ENCODE measurements around the gene MT3. TPM values are rescaled to one million over a fixed set of nuclear protein-coding genes. Genes with fewer than 3 reads are reported as not detected.
"Not testable (repeated sequence)": the region's sequence is repeated elsewhere in the genome, so short reads cannot be mapped to it uniquely, and the experiment has no call there.

The MT3 gene
- total RNA-seq, 2 donors from 2014 or later, result 1.6 to 50.8 TPM

DNA sequence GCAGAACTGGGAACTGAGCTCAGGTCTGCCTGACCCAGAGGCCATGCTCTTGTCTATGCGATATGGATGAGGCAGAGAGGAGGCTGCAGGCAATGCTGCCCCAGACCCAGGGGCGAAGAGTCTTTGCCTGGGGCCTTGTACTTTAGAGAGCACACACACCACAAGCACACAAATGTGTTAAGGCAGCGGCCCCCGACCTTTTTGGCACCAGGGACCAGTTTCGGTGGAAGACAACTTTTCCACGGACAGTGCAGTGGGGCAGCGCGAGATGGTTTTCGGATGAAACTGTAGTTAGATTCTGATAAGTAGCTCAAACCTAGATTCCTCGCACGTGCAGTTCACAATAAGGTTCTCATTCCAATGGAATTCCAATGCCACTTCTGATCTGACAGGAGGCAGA is 17.8 kb upstream of the MT3 start:
- DNase-seq (ENCODE audit: low spot score in 2 of 2) (no peak), ATAC-seq (no peak)
- no peak overlapping the region for H3K27ac Mint-ChIP-seq
- H3K9me3 Mint-ChIP-seq, result no peaks in the 10 kb centered on the region
- H3K36me3 Mint-ChIP-seq, result no peaks in the 10 kb centered on the region

DNA sequence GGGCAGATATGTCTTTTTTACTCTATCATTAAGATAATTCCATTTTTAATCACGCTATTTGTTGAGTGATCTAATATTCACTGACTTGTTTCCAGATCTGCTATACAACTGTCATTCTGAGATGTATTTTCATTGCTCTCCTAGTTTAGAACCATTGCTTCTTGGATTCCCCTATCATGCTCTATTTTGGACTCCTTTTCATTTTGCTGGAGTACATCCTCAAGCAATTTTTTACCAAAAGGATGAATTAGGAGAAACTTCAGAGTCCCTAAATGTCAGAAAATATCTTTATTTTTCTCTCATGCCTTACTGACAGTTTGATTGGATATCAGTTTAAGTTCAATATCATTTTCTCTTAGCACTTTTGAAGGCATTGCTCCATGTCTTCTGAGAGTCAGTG is 14.7 kb upstream of the MT3 start:
- H3K9me3 Mint-ChIP-seq, result no peaks in the 10 kb centered on the region
- H3K27ac Mint-ChIP-seq, result no peak overlapping the region
- H3K36me3 Mint-ChIP-seq, result no peaks in the 10 kb centered on the region
- DNase-seq (ENCODE audit: low spot score in 2 of 2) (no peak), ATAC-seq (no peak)

DNA sequence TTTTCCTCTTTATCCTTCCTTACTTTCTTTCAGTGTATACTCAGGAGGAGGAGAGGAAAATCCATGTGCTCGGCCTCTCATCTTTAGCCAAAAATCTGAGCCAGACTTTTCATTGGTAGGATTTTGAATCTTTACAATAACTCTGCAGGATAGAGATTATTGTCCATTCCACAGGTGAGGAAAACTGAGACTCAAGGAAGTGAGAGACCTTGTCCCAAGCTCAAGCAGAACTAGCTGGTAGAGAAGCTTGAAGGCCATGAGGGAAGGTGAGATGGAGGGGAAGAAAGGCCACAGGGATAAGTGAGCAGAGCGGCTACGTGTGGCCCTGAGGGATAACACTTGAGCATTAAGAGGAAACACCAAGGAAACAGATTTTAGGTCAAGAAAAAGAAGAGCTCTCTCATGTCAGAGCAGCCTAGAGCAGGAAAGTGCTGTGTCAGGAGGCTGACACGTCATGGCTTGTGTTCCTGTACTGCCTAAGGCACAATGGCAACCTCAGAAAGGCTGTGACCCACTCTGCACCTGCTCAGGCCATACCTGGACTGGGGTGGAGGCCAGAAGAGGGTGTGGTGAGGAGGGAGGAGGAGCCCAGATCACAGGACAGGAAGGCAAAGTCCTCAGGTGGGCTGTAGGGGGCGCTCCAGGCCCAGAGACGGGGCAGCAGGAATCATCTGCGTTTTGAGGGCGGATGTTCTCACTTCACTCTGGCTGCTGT is 12.6 kb upstream of the MT3 start:
- ATAC-seq, result peak; percentile 100
- H3K27ac Mint-ChIP-seq, result peak overlapping the region; percentile 46 to 83

DNA sequence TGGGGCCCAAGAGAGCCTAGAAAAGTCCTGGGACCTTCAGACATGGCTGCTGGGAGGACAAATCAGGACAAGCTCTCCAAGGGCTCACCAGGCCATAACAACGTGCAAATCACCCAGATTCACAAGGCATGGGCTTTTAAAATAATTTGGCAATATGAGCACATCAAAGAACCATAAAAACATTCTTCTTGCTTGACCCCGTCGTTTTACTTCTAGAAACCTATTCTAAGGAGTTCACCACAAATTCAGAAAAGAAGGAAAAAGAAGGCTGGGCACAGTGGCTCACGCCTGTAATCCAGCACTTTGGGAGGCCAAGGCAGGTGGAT is 12.1 kb upstream of the MT3 start:
- ATAC-seq (no peak), DNase-seq (ENCODE audit: low spot score in 2 of 2) (no peak)
- Mint-ChIP-seq H3K9me3 (no peaks in the 10 kb centered on the region), H3K36me3 (no peaks in the 10 kb centered on the region), H3K27ac (peak overlapping the region; percentile 46 to 83)

More for the DNA sequence above, 12.6 kb upstream of the MT3 start:
- Mint-ChIP-seq H3K9me3 (no peaks in the 10 kb centered on the region), H3K36me3 (no peaks in the 10 kb centered on the region)
- peak; percentile 87 to 92 for DNase-seq (ENCODE audit: low spot score in 2 of 2)

DNA sequence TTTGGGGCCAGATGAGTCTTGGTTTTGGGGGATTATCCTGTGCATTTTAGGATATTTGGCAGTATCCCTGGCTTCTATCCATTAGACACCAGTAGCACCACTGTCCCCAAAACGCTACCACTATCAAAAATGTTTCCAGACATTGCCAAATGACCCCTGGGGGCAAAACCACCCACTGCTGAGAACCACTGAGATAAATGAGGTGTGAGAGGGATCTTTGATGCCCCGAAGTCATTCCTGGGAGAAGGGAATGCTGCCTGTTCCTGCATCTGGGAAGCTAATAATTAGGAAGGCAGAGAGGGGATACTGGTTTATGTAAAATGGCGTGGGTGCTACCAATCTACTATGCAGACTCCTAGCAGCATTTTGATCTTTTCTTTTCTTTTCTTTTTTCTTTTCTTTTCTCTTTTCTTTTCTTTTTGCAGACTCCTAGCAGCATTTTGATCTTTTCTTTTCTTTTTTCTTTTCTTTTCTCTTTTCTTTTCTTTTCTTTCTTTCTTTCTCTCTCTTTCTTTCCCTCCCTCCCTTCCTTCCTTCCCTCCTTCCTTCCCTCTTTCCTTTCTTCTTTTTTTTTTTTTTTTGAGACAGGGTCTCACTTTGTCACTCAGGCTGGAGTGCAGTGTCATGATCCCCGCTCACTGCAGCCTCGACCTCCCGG is 8.8 kb upstream of the MT3 start:
- no peak for ATAC-seq
- no peaks in the 10 kb centered on the region for H3K9me3 Mint-ChIP-seq
- no peak for DNase-seq (ENCODE audit: low spot score in 2 of 2)
- no peak overlapping the region for H3K27ac Mint-ChIP-seq
- no peaks in the 10 kb centered on the region for H3K36me3 Mint-ChIP-seq

DNA sequence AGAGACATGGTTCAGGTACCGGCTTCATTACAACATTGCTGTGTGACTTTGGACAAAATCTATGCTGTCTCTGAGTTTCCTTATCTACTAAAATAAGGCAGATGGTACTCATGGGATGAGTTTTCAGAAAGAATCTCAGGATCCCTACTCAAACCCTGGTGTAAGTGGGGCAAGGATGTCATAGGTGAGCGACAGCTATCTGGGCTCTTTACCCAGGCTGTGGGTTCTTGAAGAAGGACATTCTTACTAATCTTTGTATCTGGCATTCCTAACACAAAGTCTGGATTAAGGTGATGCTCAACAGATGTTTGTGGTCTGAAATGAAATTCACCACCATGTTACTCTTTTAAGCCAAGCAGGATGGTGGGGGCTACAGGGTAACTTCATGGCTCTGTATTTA is 6.4 kb upstream of the MT3 start:
- not testable (repeated sequence) for H3K36me3 Mint-ChIP-seq; H3K27ac Mint-ChIP-seq; ATAC-seq; DNase-seq (ENCODE audit: low spot score in 2 of 2); H3K9me3 Mint-ChIP-seq

DNA sequence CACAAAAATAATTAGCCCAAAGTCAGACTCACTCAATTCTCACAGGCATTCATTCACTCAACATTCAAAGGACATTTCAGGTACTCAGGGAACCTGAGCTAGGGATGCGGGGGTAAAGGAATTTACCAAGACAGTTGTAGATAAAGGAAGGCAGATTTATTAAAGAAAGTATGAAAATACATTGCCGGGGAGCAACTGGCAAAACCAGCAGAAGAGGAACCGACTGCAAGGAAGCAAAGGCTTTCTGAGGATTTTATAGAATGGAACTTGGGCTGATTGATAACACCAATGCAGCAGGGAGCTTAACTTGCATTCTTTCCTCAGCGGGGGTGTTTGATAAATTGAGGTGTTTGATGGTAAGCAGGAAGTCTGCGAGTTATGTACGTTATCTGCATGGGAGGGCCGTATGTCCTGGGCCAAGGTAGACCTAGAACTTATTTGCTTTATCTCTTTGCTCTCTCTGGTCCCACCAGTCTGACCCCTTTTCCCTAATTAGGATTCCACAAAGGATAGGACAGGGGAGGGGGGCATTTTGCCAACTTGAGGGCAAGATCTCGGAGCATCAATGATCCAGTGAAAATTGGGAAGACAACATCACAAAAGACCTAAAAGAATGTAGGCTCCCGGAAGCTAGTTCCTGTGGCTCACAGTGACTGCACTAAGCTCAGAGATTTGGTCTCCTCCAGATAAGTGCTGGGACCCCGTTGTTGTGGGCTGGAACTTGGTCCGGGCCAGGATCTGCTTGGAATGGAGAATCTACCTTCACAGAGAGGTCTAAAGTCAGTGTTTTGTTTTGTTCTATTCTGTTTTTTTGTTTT is 5.8 kb upstream of the MT3 start:
- no peak for ATAC-seq
- H3K9me3 Mint-ChIP-seq, result no peaks in the 10 kb centered on the region
- H3K27ac Mint-ChIP-seq, result no peak overlapping the region
- H3K36me3 Mint-ChIP-seq, result peaks cover 0 to under 1% of the 10 kb centered on the region in 2 donors
- no peak for DNase-seq (ENCODE audit: low spot score in 2 of 2)

DNA sequence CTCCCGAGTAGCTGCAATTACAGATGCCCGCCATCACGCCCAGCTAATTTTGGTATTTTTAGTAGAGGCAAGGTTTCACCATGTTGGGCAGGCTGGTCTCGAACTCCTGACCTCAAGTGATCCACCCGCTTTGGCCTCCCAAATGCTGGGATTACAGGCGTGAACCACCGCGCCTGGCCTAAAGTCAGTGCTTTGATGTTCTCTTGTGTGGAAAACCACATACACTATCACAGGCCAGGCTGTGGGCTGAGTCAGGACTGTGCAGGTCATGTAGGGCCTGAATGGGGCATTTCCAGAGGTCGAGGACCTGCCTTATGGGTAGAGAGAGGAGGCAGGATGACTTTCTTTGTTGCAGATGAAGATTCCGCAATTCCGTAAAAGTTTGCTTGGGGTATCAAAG is 5.1 kb upstream of the MT3 start:
- DNase-seq (ENCODE audit: low spot score in 2 of 2), result no peak
- Mint-ChIP-seq H3K36me3 (peaks cover 0 to 5% of the 10 kb centered on the region in 2 donors), H3K9me3 (no peaks in the 10 kb centered on the region), H3K27ac (no peak overlapping the region)
- no peak for ATAC-seq

DNA sequence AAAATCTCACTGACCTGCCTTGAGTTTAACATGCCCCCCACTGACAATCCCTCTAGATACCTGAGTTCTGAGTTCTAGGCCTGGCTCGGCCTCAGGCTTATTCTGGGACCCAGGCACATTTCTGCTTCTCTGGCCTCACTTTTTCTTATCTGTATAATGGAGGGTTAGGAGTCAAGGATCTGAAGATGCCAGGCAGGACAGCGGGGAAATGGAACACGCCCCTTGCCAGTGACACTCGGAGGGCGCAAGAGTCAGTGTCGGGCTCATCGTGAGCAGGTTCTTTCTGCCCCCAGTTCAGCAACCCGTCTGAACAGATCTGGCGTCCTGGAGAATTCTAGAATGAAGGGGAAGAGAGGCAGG is 567 bp upstream of the MT3 start:
- Mint-ChIP-seq H3K27ac (no peak overlapping the region), H3K9me3 (no peaks in the 10 kb centered on the region), H3K36me3 (peaks cover 0 to 12% of the 10 kb centered on the region in 2 donors)
- DNase-seq (ENCODE audit: low spot score in 2 of 2) (no peak), ATAC-seq (no peak)

DNA sequence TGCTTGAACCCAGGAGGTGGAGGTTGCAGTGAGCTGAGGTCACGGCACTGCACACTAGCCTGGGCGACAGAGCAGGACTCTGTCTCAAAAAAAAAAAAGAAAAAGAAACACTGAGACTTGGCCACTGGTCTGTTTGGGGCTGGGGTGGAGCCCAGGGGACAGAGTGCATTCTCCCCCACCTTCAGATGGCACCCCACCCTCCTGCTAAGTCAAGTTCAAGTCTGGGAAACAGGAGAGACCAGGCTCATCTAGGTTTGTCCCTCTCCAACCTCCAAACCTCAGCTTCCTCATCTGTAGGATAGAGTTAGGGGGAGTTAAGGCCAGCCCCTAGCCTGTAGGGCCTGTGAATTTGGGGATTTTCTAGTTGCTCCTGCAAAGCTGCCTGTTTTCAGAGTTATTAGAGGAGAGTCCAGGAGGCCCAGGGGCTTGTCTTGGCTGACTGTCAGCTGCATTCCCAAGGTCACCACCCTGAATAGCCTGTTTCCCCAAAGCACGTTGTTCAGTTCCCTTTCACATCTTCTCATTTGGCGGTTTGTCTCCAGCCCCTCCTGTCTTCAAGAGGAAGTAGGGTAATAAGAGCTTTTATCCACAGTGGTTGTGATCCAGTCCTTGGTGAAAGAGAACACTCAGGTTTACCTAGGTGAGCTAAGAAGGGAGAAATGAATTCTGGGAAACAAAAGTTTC is 2.2 kb downstream of the MT3 start:
- ATAC-seq, result no peak
- no peak overlapping the region for H3K27ac Mint-ChIP-seq
- peaks cover 0 to 12% of the 10 kb centered on the region in 2 donors for H3K36me3 Mint-ChIP-seq

DNA sequence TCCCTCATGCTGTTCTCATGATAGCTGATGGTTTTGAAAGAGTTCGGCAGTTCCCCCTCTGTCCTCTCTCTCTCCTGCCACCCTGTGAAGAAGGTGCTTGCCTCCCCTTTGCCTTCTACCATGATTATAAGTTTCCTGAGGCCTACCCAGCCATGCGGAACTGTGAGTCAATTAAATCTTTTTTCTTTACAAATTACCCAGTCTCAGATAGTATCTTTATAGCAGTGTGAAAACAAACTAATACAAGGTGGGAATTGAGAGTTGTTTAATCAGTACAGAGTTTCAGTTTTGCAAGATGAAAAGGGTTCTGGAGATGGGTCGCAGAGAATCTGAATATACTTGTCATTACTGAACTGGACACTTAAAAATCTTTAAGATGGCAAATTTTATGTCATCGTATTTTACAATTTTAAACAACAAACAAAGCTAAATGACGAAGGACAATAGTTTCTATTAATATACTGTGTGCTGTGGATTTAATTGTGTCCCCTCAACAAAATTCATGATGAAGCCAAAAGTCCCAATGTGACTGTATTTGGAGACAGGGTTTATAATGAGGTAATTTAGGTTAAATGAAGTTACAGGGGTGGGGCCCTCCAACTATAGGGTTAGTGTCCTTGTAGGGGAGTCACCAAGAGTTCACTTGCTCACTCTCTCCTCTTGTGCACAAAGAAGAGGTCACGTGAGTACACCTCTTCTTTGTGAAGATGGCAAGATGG is 4.4 kb downstream of the MT3 start:
- DNase-seq (ENCODE audit: low spot score in 2 of 2) (no peak), ATAC-seq (no peak)
- Mint-ChIP-seq H3K27ac (no peak overlapping the region), H3K36me3 (peaks cover 0 to 10% of the 10 kb centered on the region in 2 donors), H3K9me3 (no peaks in the 10 kb centered on the region)

More for the DNA sequence above, 2.2 kb downstream of the MT3 start:
- DNase-seq (ENCODE audit: low spot score in 2 of 2), result no peak
- no peaks in the 10 kb centered on the region for H3K9me3 Mint-ChIP-seq

DNA sequence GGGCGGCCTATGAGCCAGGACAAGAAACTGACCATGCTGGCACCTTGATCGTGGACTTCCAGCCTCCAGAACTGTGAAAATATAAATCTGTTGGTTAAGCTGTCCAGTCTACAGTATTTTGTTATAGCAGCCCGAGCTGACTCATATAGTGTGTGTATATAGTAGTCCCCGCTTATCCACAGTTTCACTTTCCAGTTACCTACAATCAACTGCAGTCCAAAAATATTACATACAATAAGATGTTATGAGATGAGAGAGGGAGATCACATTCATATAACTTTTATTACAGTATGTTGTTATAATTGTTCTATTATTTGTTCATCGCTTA is 4.9 kb downstream of the MT3 start:
- Mint-ChIP-seq H3K27ac (no peak overlapping the region), H3K9me3 (no peaks in the 10 kb centered on the region), H3K36me3 (peaks cover 0 to 7% of the 10 kb centered on the region in 2 donors)
- DNase-seq (ENCODE audit: low spot score in 2 of 2) (no peak), ATAC-seq (no peak)

DNA sequence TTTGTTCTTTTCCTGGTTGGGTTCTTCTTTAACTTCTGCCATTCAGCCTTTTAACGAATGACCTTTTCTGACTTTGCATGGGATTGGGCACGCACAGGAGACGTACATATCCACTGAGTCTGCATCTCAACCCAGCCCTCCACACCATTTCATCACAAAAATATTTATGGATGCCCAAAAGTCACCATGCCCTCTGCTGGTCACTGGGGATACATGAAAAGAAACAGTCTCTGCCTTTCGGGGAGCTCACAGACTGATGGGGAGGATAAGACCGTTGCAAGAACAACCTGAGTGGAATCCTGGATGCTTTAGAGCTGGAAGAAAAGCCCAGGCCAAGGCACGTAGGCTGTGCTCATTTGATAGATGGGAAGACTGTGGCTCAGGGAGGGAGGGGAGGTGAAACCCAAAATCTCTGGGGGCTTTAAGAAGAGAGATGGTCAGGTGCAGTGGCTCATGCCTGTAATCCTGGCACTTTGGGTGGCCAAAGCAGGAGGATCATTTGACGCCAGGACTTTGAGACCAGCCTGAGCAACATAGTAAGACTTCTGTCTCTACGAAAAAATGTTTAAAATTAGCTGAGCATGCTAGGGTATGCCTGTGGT is 11.2 kb downstream of the MT3 start:
- no peaks in the 10 kb centered on the region for H3K36me3 Mint-ChIP-seq
- H3K9me3 Mint-ChIP-seq, result no peaks in the 10 kb centered on the region
- no peak overlapping the region for H3K27ac Mint-ChIP-seq
- ATAC-seq, result peak; percentile 40 to 63
- DNase-seq (ENCODE audit: low spot score in 2 of 2), result no peak

DNA sequence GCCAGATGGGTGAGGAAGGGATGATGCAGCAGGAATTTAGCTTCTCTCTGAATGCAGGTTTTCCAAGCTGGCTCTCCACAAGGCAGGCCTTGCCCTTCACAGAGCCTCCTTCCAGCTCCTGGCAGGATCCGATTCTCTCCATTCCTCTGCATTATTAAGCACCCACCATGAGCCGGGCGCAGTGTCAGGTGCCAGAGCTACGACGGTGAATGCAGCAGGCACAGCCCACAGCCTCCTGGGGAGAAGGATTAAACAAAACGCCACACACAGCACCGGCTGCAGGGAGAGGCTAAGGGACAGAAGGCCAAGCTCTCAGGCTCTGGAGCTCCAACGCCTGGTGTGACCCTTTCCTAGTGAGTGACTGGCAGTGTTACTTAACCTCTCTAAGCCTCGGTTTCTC is 12.0 kb downstream of the MT3 start:
- no peak overlapping the region for H3K27ac Mint-ChIP-seq
- DNase-seq (ENCODE audit: low spot score in 2 of 2), result no peak
- H3K9me3 Mint-ChIP-seq, result no peaks in the 10 kb centered on the region
- no peaks in the 10 kb centered on the region for H3K36me3 Mint-ChIP-seq
- no peak for ATAC-seq

DNA sequence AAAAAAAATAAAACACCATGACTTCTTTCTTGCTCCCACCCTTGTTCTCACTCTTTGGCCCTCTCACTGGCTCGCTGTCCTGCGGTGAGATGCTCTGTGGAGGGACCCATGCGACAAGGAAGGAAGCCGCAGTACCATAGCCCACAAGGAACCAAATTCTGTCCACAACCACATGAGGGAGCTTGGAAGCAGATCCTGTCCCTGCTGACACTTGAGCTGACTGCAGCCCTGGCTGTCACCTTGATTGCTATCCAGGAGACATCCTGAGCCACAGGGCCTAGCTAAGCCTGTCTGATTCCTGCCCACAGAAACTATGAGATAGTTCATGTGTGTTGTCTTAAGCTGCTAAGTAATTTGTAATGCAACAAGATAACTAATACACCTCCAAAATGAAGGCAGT is 14.3 kb downstream of the MT3 start:
- no peak overlapping the region for H3K27ac Mint-ChIP-seq
- peaks cover 0 to under 1% of the 10 kb centered on the region in 2 donors for H3K36me3 Mint-ChIP-seq
- no peak for DNase-seq (ENCODE audit: low spot score in 2 of 2)
- ATAC-seq, result no peak
- no peaks in the 10 kb centered on the region for H3K9me3 Mint-ChIP-seq

DNA sequence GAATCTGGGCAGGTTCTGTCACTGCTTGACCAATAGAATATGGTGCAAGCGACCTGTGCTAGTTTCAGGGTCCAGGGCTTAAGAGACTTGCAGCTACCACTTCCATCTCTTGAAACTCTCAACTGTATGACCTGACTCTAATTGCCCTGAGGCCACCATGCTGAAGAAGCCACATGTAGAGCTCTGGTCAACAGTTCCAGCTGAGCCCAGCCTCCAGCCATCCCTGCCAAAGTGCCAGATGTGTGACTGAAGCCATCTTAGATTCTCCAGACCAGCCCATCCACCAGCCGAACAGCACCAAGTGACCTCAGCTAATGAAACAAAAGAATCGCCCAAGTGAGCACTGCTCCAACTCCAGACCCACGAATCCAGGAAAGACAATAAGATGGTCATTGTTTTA is 15.6 kb downstream of the MT3 start:
- H3K9me3 Mint-ChIP-seq, result no peaks in the 10 kb centered on the region
- H3K36me3 Mint-ChIP-seq, result peaks cover 6 to 10% of the 10 kb centered on the region in 2 donors
- ATAC-seq (no peak), DNase-seq (ENCODE audit: low spot score in 2 of 2) (no peak)
- no peak overlapping the region for H3K27ac Mint-ChIP-seq

Data from activated naive CD4-positive, alpha-beta T cell treated with anti-CD3 and anti-CD28 coated beads, Interleukin-2, amount 50 U/mL, for 72 hours (primary cell).